Measurements from ENCODE around the gene AKT3. TPM values are rescaled to one million over a fixed set of nuclear protein-coding genes. Genes with fewer than 3 reads are reported as not detected.

The AKT3 gene
- total RNA-seq, 1 donor from 2014 or later: 20.6 TPM

GRCh38 chr1:243802736-243803135 lies 47.3 kb downstream of the AKT3 start:
- no peaks in the 10 kb centered on the region for H3K27me3 ChIP-seq (ENCODE audit: low read depth)
- H3K9me3 ChIP-seq (replicated peaks): peaks cover 12% of the 10 kb centered on the region
- TF ChIP-seq, protein P1, sequence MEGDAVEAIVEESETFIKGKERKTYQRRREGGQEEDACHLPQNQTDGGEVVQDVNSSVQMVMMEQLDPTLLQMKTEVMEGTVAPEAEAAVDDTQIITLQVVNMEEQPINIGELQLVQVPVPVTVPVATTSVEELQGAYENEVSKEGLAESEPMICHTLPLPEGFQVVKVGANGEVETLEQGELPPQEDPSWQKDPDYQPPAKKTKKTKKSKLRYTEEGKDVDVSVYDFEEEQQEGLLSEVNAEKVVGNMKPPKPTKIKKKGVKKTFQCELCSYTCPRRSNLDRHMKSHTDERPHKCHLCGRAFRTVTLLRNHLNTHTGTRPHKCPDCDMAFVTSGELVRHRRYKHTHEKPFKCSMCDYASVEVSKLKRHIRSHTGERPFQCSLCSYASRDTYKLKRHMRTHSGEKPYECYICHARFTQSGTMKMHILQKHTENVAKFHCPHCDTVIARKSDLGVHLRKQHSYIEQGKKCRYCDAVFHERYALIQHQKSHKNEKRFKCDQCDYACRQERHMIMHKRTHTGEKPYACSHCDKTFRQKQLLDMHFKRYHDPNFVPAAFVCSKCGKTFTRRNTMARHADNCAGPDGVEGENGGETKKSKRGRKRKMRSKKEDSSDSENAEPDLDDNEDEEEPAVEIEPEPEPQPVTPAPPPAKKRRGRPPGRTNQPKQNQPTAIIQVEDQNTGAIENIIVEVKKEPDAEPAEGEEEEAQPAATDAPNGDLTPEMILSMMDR (IDR thresholded peaks at IDR 0.05; ENCODE audit: borderline replicate concordance): no peak
- H3K4me3 ChIP-seq: no peak overlapping the region
- H3K27ac ChIP-seq (replicated peaks): no peak overlapping the region
- H3K4me1 ChIP-seq: no peaks in the 10 kb centered on the region
- intact Hi-C loops (cut with micrococcal nuclease): no loop called here
- no peaks in the 10 kb centered on the region for H3K36me3 ChIP-seq
- no peak for DNase-seq

- TF ChIP-seq, protein P1 (IDR thresholded peaks at IDR 0.05; ENCODE audit: borderline replicate concordance): no peak
- intact Hi-C loops (cut with micrococcal nuclease): no loop called here
- H3K27me3 ChIP-seq (ENCODE audit: low read depth): no peaks in the 10 kb centered on the region
Observed at GRCh38 chr1:243801378-243801777, 48.7 kb downstream of the AKT3 start.

DNA sequence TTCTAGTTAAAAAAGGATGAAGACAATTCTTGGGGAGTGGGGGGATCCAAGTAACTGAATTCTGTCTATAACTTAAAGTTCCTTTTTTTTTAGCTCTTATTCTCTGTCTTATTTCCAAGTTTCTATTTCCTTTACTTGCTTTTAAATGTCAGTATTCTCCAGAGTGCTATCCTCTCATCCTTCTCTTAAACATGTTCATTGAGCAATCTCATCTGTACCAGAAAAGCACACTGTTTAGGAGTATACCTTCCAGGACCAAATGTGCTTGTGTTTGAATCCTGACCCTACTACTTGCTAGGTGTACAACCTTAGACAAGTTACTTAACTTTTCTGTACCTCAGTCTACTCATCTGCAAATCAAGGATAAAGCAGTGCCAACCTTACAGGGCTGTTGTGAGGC lies 50.1 kb downstream of the AKT3 start:
- intact Hi-C loops (cut with micrococcal nuclease): no loop called here
- TF ChIP-seq, protein P1 (IDR thresholded peaks at IDR 0.05; ENCODE audit: borderline replicate concordance): no peak
- no peaks in the 10 kb centered on the region for H3K9me3 ChIP-seq (replicated peaks)
- no peak overlapping the region for H3K4me3 ChIP-seq
- DNase-seq: no peak
- no peaks in the 10 kb centered on the region for H3K36me3 ChIP-seq
- H3K27ac ChIP-seq (replicated peaks): no peak overlapping the region
- no peaks in the 10 kb centered on the region for H3K27me3 ChIP-seq (ENCODE audit: low read depth)
- H3K4me1 ChIP-seq: no peaks in the 10 kb centered on the region

More at GRCh38 chr1:243801378-243801777, 48.7 kb downstream of the AKT3 start:
- DNase-seq: no peak
- H3K4me1 ChIP-seq: no peaks in the 10 kb centered on the region
- H3K27ac ChIP-seq (replicated peaks): no peak overlapping the region
- no peak overlapping the region for H3K4me3 ChIP-seq
- no peaks in the 10 kb centered on the region for H3K36me3 ChIP-seq
- no peaks in the 10 kb centered on the region for H3K9me3 ChIP-seq (replicated peaks)

GRCh38 chr1:243798726-243799125 lies 51.3 kb downstream of the AKT3 start:
- H3K27ac ChIP-seq (replicated peaks): no peak overlapping the region
- TF ChIP-seq, protein P1 (IDR thresholded peaks at IDR 0.05; ENCODE audit: borderline replicate concordance): no peak
- H3K36me3 ChIP-seq: no peaks in the 10 kb centered on the region
- H3K4me1 ChIP-seq: peaks cover under 1% of the 10 kb centered on the region
- DNase-seq: no peak
- H3K9me3 ChIP-seq (replicated peaks): no peaks in the 10 kb centered on the region
- H3K27me3 ChIP-seq (ENCODE audit: low read depth): no peaks in the 10 kb centered on the region
- no peak overlapping the region for H3K4me3 ChIP-seq
- intact Hi-C loops (cut with micrococcal nuclease): no loop called here

DNA sequence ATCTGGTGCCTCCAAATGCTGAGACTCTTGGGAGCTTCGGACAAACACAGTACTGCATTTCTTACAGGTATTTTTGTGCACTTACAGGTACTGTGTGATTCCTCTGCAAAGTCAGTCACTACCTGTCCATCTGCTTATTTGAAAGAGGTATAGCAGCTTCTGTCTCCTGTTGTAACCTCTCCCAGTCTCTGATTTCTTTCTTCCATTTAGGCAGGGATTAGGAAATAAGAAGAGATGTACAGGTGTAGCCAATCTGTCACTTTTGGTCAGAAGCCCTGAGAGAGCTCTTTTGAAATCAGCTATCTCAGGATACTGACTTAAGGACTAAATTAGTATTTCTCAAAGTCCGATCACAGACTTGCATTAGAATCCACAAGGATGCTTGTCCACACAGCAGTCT lies 54.0 kb downstream of the AKT3 start:
- intact Hi-C loops (cut with micrococcal nuclease): no loop called here
- H3K4me1 ChIP-seq: peaks cover 27% of the 10 kb centered on the region

More for the DNA sequence above, 54.0 kb downstream of the AKT3 start:
- Histone ChIP-seq H3K9me3 (replicated peaks) (no peaks in the 10 kb centered on the region), H3K4me3 (no peak overlapping the region), H3K36me3 (no peaks in the 10 kb centered on the region), H3K27ac (replicated peaks) (no peak overlapping the region), H3K27me3 (ENCODE audit: low read depth) (no peaks in the 10 kb centered on the region)
- TF ChIP-seq, protein P1 (IDR thresholded peaks at IDR 0.05; ENCODE audit: borderline replicate concordance): no peak
- no peak for DNase-seq
